AG04450 (cell line): ENCODE results near the gene DENR. TPM values are rescaled to one million over a fixed set of nuclear protein-coding genes. Genes with fewer than 3 reads are reported as not detected.

ENCODE experiments used
- CTCF ChIA-PET: fragments of 300-600, 350-600 bp; formaldehyde crosslinking; extraction: SDS; loops from one replicate; lab custom pipeline; 2022; ENCODE audit warnings: antibody characterized with exemption, inconsistent platforms; lab: Charles Lee
- POLR2A ChIA-PET: fragments of 350-600 bp; formaldehyde crosslinking; extraction: SDS; loops from one replicate; lab custom pipeline; 2021; ENCODE audit warnings: antibody characterized with exemption, inconsistent platforms; lab: Yijun Ruan, JAX
- DNase-seq: peaks from one replicate; pipeline ENCODE4 v3.0.0-alpha.2; 2011; ENCODE audit warnings: low read depth, low spot score
- H3K27ac ChIP-seq: one replicate; pipeline ENCODE4 v1.5.1; 2012; ENCODE audit warnings: low read depth, low read length, control low read depth
- H3K27me3 ChIP-seq: one replicate; pipeline ENCODE4 v1.6.0; 2012; ENCODE audit warnings: low read length; ENCODE audit not compliant: control insufficient read depth, insufficient read depth
- H3K4me3 ChIP-seq: 2 replicates; pipeline ENCODE4 v1.5.1; 2011; ENCODE audit warnings: mild to moderate bottlenecking, low read depth, low read length, control low read depth
- H3K9me3 ChIP-seq: 2 replicates; pipeline ENCODE4 v1.5.1; 2012; ENCODE audit warnings: low read length; ENCODE audit not compliant: control insufficient read depth, insufficient read depth
- CTCF ChIP-seq: IDR thresholded peaks from 2 replicates; pipeline ENCODE4 v1.5.1; 2011; ENCODE audit warnings: low read depth, low read length, control low read depth, inconsistent platforms
- polyA plus RNA-seq: library from polyadenylated mRNA; depleted of rRNA; stranded (reverse); fragments of >200 nt; gene quantifications from 2 replicates; pipeline ENCODE4 v1.2.3, GENCODE V29; 2011

Gene DENR
- polyA plus RNA-seq, 1 experiment: 47.8 TPM

GRCh38 chr12:122729583-122730214, 22.9 kb upstream of the DENR start:
- ChIA-PET CTCF (no interaction called here), POLR2A (no interaction called here)
- DNase-seq: no peak
- H3K27ac ChIP-seq: no peak overlapping the region
- no peaks in the 10 kb centered on the region; the same call in 1 of the 2 replicates for H3K9me3 ChIP-seq
- H3K4me3 ChIP-seq: no peak overlapping the region
- H3K27me3 ChIP-seq: peaks cover 15% of the 10 kb centered on the region
- TF ChIP-seq CTCF: no peak

DNA sequence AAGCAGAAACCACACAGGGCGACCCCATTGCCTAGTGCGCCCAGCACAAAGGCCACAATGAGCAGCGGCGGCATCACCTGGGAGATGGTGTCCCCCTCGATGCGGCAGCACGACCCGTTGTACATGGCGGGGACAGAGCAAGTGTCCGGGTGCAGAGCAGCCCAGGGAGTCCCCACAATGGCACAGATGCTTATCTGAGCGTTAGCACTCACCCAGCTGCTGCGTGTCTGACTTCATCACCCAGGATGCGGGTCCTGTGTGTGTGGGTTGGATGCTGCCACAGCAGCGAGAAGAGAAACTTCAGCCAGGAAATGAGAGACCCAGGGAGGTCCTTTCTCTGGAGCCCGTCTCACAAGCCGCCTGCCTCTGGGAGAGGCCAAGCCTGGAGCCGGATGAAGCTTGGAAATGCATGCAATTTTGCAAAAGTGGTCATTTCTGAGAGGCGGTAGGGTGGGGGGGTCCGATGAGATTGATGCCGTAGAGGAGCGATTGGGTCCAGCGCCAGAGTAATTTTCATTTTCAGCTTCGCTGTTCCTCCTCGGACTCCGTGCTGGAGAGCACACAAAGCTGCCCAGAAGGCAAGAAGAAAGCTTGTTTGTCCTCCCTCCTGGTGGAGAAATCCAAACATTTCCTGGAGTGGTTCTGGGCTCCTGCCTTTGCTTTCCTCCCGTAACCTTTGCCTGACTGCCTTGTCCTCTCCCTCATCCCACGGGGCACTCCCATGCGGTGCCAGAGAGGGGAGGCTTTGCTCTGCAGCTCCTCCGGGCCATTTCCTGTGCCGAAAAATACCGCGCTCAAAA, 22.2 kb upstream of the DENR start, which contains the start of gene HCAR1:
HCAR1 (minus strand) TSS at position 630 of the 800 bp plus-strand sequence; CDS start at position 125, 505 bp downstream.
- DNase-seq: no peak
- H3K4me3 ChIP-seq: no peak within 1 kb of the TSS
- H3K9me3 ChIP-seq: no peaks in the 10 kb centered on the region; the same call in 1 of the 2 replicates
- H3K27me3 ChIP-seq: peaks cover 15% of the 10 kb centered on the region
- POLR2A ChIA-PET: no interaction called here
- CTCF ChIA-PET: no interaction called here
- TF ChIP-seq CTCF: peak; percentile 2; the same call in 1 of the 2 replicates
- no peak within 1 kb of the TSS for H3K27ac ChIP-seq

- POLR2A ChIA-PET: no interaction called here
- no peak for DNase-seq
- CTCF ChIA-PET: interaction anchor here (1.4 kb wide), 1 partner anchor 95 kb away, joined by 3 read pairs; no protein-coding TSS in a partner anchor
- H3K27me3 ChIP-seq: peaks cover 15% of the 10 kb centered on the region
- no peak overlapping the region for H3K4me3 ChIP-seq
- no peak for TF ChIP-seq CTCF
- H3K27ac ChIP-seq: no peak overlapping the region
- no peaks in the 10 kb centered on the region; the same call in 1 of the 2 replicates for H3K9me3 ChIP-seq
Measured at GRCh38 chr12:122732170-122732569, 20.5 kb upstream of the DENR start.

DNA sequence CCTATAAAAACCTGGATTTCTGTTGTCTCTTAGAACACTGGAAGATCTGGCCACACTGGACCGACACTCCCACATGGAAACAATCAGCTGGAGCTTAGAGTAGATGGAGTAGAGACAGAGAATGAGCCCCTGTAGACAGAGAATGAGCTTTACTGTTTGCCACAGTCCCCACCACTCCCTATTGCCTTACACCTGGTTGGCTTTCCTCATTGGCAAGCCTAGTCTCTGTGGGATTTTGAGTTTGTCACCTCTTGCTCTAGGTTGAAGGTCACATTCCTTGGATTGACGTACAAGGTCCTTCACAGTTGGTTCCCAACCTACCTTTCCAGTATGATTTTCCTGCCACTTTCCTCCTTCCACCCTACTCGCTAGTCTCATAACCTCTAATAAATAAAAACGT, 20.0 kb upstream of the DENR start:
- POLR2A ChIA-PET: no interaction called here
- Histone ChIP-seq H3K27ac (no peak overlapping the region), H3K27me3 (peaks cover 15% of the 10 kb centered on the region), H3K4me3 (no peak overlapping the region), H3K9me3 (no peaks in the 10 kb centered on the region; the same call in 1 of the 2 replicates)
- DNase-seq: no peak
- no peak for TF ChIP-seq CTCF
- CTCF ChIA-PET: interaction anchor here (1.4 kb wide), 1 partner anchor 95 kb away, joined by 3 read pairs; no protein-coding TSS in a partner anchor

DNA sequence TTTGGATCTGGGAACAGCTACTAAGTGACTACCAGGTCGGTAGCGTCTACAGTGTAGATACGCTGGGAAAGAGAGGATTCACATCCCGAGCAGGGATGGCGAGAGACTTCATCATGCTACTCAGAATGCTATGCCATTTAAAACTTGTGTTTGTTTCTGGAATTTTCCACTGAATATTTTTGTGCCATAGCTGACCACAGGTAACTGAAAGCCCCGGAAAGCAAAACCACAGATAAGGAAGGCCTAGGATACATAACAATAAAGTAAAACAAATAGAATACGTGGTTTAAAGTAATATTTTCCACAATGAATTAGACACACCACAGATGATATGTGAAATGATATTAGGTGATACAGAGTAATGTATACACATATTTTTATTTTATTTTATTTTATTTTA, 14.1 kb upstream of the DENR start:
- POLR2A ChIA-PET: no interaction called here
- CTCF ChIA-PET: no interaction called here
- no peak for TF ChIP-seq CTCF
- peaks cover 7% of the 10 kb centered on the region; the same call in 1 of the 2 replicates for H3K9me3 ChIP-seq
- H3K4me3 ChIP-seq: no peak overlapping the region
- H3K27me3 ChIP-seq: no peaks in the 10 kb centered on the region
- H3K27ac ChIP-seq: no peak overlapping the region
- no peak for DNase-seq
